GM13976 (cell line): ENCODE data around the gene AP2A2.

ENCODE experiments used
- DNase-seq: peaks from one replicate; pipeline ENCODE4 v3.0.0; 2012; ENCODE audit warnings: low spot score
- CTCF ChIP-seq: IDR thresholded peaks from 2 replicates; pipeline ENCODE4 v1.5.1; 2012; ENCODE audit warnings: borderline replicate concordance, mild to moderate bottlenecking; ENCODE audit not compliant: insufficient read depth; ENCODE audit errors: extremely low read depth, missing control alignments, control extremely low read depth
- in situ Hi-C: fragments of 300-500 bp; cut with MboI; formaldehyde crosslinking; loops from one replicate; pipeline ENCODE4 v1.12.0; 2022; ENCODE audit warnings: low sequenced_read_pairs, mixed read lengths, inconsistent platforms; ENCODE audit not compliant: unreplicated experiment

The AP2A2 gene

GRCh38 chr11:996681-997080, 71.0 kb downstream of the AP2A2 start:
- peak; percentile 63 for DNase-seq
- in situ Hi-C loops = no loop called here
- TF ChIP-seq CTCF = no peak

- no peak for DNase-seq
- in situ Hi-C loops = no loop called here
- no peak for TF ChIP-seq CTCF
Observed at GRCh38 chr11:997907-998306, 72.2 kb downstream of the AP2A2 start.

- in situ Hi-C loops = no loop called here
- no peak for DNase-seq
- no peak for TF ChIP-seq CTCF
Observed at GRCh38 chr11:999009-999408, 73.3 kb downstream of the AP2A2 start.

- TF ChIP-seq CTCF = no peak
- DNase-seq = no peak
- in situ Hi-C loops = no loop called here
Observed at GRCh38 chr11:1000357-1001278, 74.9 kb downstream of the AP2A2 start.

- DNase-seq = no peak
- TF ChIP-seq CTCF = no peak
- in situ Hi-C loops = no loop called here
Observed at GRCh38 chr11:1001617-1002405, 76.1 kb downstream of the AP2A2 start.

- no peak for DNase-seq
- in situ Hi-C loops = no loop called here
- TF ChIP-seq CTCF = no peak
Observed at GRCh38 chr11:1002406-1002984, 76.8 kb downstream of the AP2A2 start.
